Measurements from ENCODE around the gene CLK3. TPM values are rescaled to one million over a fixed set of nuclear protein-coding genes. Genes with fewer than 3 reads are reported as not detected.

Gene CLK3
- polyA plus RNA-seq, 2 of the 4 experiments (the other 2 are of a cell fraction): 35.7 to 48.2 TPM

GRCh38 chr15:74631087-74631385 lies 15.4 kb downstream of the CLK3 start:
- ATAC-seq: no peak

GRCh38 chr15:74631408-74631807 lies 15.8 kb downstream of the CLK3 start:
- Histone ChIP-seq H3K9me3 (no peaks in the 10 kb centered on the region), H3K4me2 (no peak overlapping the region), H3K27ac (no peak overlapping the region), H3K4me3 (no peak overlapping the region), H3K4me1 (no peaks in the 10 kb centered on the region)
- ChIA-PET POLR2A (no interaction called here), CTCF (interaction anchor here (0.6 to 23.2 kb wide), 27 partner anchors 9 to 789 kb away, joined by 3 to 701 read pairs (median 4); partner anchors contain the start of genes CLK3, CSK and CYP1A1)
- 59% methylated on average over 3 of the region's 3 CpGs for WGBS (ENCODE audit: missing lambda C conversion rate)
- FAIRE-seq: no peak
- no peak for DNase-seq (ENCODE audit: low read depth in 1 of 2, low spot score in 1 of 2)
- ATAC-seq: no peak; a peak in 1 of 6 replicates
- TF ChIP-seq FOSL2 (IDR thresholded peaks at IDR 0.05) (no peak), FOSL2 (CRISPR knock-in tag; IDR thresholded peaks at IDR 0.05) (no peak), HOXB13 (CRISPR knock-in tag; IDR thresholded peaks at IDR 0.05; ENCODE audit: low read depth) (no peak), MAX (IDR thresholded peaks at IDR 0.05) (no peak), HDAC2 (IDR thresholded peaks at IDR 0.05) (no peak), CHD4 (IDR thresholded peaks at IDR 0.05; ENCODE audit: borderline replicate concordance) (no peak), SREBF2 (IDR thresholded peaks at IDR 0.05) (no peak), ESRRA (IDR thresholded peaks at IDR 0.05; ENCODE audit: borderline replicate concordance, low read length) (no peak), CHD2 (IDR thresholded peaks at IDR 0.05; ENCODE audit: low read length, partially characterized antibody) (no peak)
- TF ChIP-seq, protein P1, sequence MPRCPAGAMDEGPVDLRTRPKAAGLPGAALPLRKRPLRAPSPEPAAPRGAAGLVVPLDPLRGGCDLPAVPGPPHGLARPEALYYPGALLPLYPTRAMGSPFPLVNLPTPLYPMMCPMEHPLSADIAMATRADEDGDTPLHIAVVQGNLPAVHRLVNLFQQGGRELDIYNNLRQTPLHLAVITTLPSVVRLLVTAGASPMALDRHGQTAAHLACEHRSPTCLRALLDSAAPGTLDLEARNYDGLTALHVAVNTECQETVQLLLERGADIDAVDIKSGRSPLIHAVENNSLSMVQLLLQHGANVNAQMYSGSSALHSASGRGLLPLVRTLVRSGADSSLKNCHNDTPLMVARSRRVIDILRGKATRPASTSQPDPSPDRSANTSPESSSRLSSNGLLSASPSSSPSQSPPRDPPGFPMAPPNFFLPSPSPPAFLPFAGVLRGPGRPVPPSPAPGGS (IDR thresholded peaks at IDR 0.05): no peak

More at GRCh38 chr15:74631087-74631385, 15.4 kb downstream of the CLK3 start:
- DNase-seq (ENCODE audit: low read depth in 1 of 2, low spot score in 1 of 2) (no peak), FAIRE-seq (no peak)
- Histone ChIP-seq H3K4me2 (no peak overlapping the region), H3K4me1 (no peaks in the 10 kb centered on the region), H3K27ac (no peak overlapping the region), H3K4me3 (no peak overlapping the region), H3K9me3 (no peaks in the 10 kb centered on the region)
- ChIA-PET CTCF (interaction anchor here (0.7 to 23.2 kb wide), 18 partner anchors 10 to 318 kb away, joined by 3 to 701 read pairs (median 4); partner anchors contain the start of genes CLK3 and CSK), POLR2A (no interaction called here)
- 73% methylated on average over 3 of the region's 3 CpGs for WGBS (ENCODE audit: missing lambda C conversion rate)
- TF ChIP-seq NPAS2 (CRISPR knock-in tag; IDR thresholded peaks at IDR 0.05; ENCODE audit: borderline replicate concordance): no peak
- TF ChIP-seq ZSCAN20 (CRISPR knock-in tag; IDR thresholded peaks at IDR 0.05): no peak
- TF ChIP-seq BHLHE40 (IDR thresholded peaks at IDR 0.05; ENCODE audit: low read depth, low read length): no peak
- no peak for TF ChIP-seq JUNB (IDR thresholded peaks at IDR 0.05)
- no peak for TF ChIP-seq ATOH8 (CRISPR knock-in tag; IDR thresholded peaks at IDR 0.05; ENCODE audit: low read depth)
- TF ChIP-seq GATA3 (IDR thresholded peaks at IDR 0.05; ENCODE audit: borderline replicate concordance): no peak
- TF ChIP-seq KDM5A (IDR thresholded peaks at IDR 0.05): no peak
- no peak for TF ChIP-seq RAD21 (conservative IDR thresholded peaks at IDR 0.05 in 1 of 2, IDR thresholded peaks at IDR 0.05 in 1 of 2)
- TF ChIP-seq CEBPB (IDR thresholded peaks at IDR 0.05): no peak
- no peak for TF ChIP-seq NR3C1 (IDR thresholded peaks at IDR 0.05)
- TF ChIP-seq JUN (IDR thresholded peaks at IDR 0.05): no peak
- no peak for TF ChIP-seq FOSB (CRISPR knock-in tag; IDR thresholded peaks at IDR 0.05)
- TF ChIP-seq EHF (CRISPR knock-in tag; IDR thresholded peaks at IDR 0.05): no peak
- TF ChIP-seq MYC (IDR thresholded peaks at IDR 0.05; ENCODE audit: borderline replicate concordance, low read length): no peak
- no peak for TF ChIP-seq PHF8 (IDR thresholded peaks at IDR 0.05; ENCODE audit: borderline replicate concordance, low read depth)
- TF ChIP-seq MAFK (IDR thresholded peaks at IDR 0.05; ENCODE audit: partially characterized antibody): no peak
